Measurements from ENCODE around the gene TGFB1. TPM values are rescaled to one million over a fixed set of nuclear protein-coding genes. Genes with fewer than 3 reads are reported as not detected.

TGFB1 gene
- total RNA-seq, 1 donor from 2014 or later: 3.4 TPM

DNA sequence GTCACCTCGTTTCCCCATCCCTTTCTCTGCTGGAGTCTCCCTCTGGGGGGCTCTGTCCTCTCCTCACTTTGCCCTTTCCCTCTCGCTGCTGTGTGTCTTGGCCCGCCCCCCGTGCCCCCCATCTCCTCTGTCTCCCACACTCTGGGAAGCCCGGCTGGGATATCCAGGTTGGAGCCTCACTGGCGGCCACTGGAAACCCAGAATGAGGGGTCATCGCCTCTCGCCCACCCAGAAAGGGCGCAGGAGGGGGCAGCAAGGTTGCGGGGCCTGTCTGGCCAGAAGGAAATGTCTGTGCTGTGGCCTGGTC is 28.1 kb downstream of the TGFB1 start:
- Mint-ChIP-seq H3K4me1 (ENCODE audit: unreplicated experiment) (peaks cover 48% of the 10 kb centered on the region), H3K4me3 (peak overlapping the region; percentile 80), H3K9me3 (no peaks in the 10 kb centered on the region), H3K36me3 (no peaks in the 10 kb centered on the region), H3K27ac (no peak overlapping the region), H3K27me3 (peaks cover 31% of the 10 kb centered on the region)
- no peak for DNase-seq (ENCODE audit: extremely low spot score, unreplicated experiment)
- TF ChIP-seq, protein P1, sequence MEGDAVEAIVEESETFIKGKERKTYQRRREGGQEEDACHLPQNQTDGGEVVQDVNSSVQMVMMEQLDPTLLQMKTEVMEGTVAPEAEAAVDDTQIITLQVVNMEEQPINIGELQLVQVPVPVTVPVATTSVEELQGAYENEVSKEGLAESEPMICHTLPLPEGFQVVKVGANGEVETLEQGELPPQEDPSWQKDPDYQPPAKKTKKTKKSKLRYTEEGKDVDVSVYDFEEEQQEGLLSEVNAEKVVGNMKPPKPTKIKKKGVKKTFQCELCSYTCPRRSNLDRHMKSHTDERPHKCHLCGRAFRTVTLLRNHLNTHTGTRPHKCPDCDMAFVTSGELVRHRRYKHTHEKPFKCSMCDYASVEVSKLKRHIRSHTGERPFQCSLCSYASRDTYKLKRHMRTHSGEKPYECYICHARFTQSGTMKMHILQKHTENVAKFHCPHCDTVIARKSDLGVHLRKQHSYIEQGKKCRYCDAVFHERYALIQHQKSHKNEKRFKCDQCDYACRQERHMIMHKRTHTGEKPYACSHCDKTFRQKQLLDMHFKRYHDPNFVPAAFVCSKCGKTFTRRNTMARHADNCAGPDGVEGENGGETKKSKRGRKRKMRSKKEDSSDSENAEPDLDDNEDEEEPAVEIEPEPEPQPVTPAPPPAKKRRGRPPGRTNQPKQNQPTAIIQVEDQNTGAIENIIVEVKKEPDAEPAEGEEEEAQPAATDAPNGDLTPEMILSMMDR (conservative IDR thresholded peaks at IDR 0.05): no peak

DNA sequence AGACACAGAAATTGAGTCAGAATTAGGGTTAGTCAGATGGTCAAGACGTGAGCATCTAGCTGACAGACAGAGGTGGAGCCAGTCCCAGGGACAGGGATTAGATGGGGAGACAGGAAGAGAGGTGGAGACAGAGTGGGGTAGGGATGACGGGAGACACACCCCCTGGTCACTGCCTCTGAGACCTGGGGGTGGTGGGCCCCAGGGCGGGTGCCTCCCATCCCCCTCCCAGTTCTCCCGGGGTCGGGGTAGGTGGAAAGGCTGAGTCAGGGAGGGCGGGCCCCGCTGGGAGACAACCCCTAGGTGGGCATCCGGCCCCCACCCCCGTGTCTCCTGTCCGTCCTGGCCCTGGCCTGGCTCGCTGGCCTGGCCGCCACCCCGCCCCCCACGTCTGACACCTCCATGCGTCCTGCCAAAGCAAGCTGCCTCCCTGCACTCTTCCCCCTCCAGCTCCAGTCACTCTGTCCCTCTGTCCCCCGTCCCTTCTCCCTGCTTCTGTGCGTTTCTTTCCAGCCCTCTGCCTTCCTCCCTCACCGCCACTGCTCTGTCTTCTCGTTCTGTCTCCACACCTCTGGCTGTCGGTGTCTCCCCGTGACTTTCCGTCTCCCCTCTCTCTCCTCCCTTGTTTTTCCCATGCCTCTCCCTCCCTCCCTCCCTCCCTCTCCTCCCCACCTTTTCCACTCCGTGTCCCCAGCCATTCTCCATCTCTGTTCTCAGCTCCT is 28.6 kb downstream of the TGFB1 start:
- H3K27me3 Mint-ChIP-seq: peaks cover 31% of the 10 kb centered on the region
- no peaks in the 10 kb centered on the region for H3K36me3 Mint-ChIP-seq
- no peaks in the 10 kb centered on the region for H3K9me3 Mint-ChIP-seq
- peak overlapping the region; percentile 12 for H3K27ac Mint-ChIP-seq
- peak overlapping the region; percentile 80 for H3K4me3 Mint-ChIP-seq
- H3K4me1 Mint-ChIP-seq (ENCODE audit: unreplicated experiment): peaks cover 48% of the 10 kb centered on the region
- no peak for DNase-seq (ENCODE audit: extremely low spot score, unreplicated experiment)
- TF ChIP-seq, protein P1 (conservative IDR thresholded peaks at IDR 0.05): no peak

DNA sequence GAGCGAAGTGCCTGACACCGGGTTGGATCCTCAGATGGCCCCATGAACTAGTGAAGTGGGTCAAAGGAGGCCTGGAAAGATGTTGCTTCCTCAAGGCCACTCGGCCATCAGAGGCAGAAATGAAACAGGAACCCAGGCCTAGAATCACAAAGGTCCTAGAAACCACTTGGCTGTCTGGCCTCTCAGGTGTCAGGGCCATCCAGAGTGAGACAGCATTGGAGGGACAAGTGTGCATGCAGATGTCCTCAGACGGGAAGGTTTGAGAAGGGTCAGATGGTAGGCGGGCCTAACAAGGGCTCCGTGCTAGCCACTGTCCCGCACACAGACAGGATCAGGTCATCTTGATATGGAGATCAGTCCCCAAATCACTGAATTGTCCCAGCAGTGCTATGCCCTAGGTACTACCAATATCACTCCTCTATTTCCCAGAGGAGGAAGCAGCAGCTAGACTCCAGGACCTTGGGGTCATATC is 29.5 kb downstream of the TGFB1 start:
- TF ChIP-seq, protein P1 (conservative IDR thresholded peaks at IDR 0.05): no peak
- Mint-ChIP-seq H3K4me3 (peak overlapping the region; percentile 79), H3K4me1 (ENCODE audit: unreplicated experiment) (peaks cover 48% of the 10 kb centered on the region), H3K9me3 (no peaks in the 10 kb centered on the region), H3K27ac (peak overlapping the region; percentile 12), H3K36me3 (no peaks in the 10 kb centered on the region), H3K27me3 (peaks cover 31% of the 10 kb centered on the region)
- DNase-seq (ENCODE audit: extremely low spot score, unreplicated experiment): no peak

DNA sequence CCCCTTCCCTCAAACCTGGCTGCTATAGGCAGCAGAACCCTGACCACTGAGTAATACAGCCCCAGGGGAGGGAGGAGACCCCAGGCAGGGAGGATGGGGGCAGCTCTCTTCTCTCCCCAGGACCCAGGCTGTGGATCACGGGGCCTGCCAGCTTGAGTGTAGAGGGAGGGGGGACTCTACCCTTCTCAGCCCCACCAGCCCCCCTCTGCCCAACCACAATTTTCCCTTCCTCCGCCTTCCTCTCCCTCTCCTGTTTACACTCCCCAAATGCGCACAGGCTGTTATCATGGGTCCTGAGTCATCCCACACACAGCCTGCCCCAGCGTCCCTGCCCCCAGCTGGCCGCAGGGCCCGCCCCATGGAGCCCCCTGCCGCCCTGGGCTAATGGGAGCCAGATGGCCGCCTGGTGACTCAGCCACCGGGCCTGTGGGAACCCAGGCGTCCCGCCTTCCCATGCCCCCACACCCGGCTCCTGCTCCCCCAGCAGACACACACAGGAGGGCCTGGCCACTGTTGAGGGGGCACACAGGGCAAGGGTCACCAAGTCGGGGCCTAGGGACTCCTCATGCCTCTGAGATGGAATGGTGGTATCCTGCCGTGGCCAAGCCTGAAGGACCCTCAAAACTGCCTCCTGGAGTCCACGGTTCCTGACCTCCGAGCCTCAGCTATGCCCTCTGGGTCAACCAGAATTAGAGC is 30.1 kb downstream of the TGFB1 start:
- Mint-ChIP-seq H3K4me3 (peak overlapping the region; percentile 30), H3K36me3 (no peaks in the 10 kb centered on the region), H3K4me1 (ENCODE audit: unreplicated experiment) (peaks cover 44% of the 10 kb centered on the region), H3K27me3 (peaks cover 31% of the 10 kb centered on the region), H3K27ac (peak overlapping the region; percentile 57), H3K9me3 (no peaks in the 10 kb centered on the region)
- TF ChIP-seq, protein P1 (conservative IDR thresholded peaks at IDR 0.05): no peak
- no peak for DNase-seq (ENCODE audit: extremely low spot score, unreplicated experiment)

DNA sequence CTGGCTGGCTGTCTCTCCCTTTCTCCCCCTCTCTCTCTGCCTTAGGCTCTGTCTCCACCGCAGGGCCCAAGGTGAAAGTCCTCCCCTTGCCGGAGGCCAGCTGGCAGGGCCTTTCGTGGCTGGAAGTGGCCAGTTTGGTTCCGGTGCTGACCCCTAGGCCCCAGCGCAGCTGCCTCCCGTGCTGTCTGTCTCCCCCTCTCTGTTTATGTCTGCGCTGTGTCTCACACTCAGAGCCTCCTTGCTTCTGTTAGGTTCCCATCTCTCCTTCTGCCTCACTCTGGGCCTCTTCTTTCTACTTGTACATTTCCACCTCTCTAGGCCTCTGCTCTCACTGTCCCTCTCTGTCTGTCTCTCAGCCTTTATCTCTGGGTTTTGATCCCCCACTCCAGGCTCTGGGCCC is 30.7 kb downstream of the TGFB1 start:
- H3K4me1 Mint-ChIP-seq (ENCODE audit: unreplicated experiment): peaks cover 39% of the 10 kb centered on the region

More for the DNA sequence above, 30.7 kb downstream of the TGFB1 start:
- Mint-ChIP-seq H3K27ac (peak overlapping the region; percentile 57), H3K9me3 (no peaks in the 10 kb centered on the region), H3K27me3 (peaks cover 26% of the 10 kb centered on the region), H3K36me3 (no peaks in the 10 kb centered on the region), H3K4me3 (peak overlapping the region; percentile 30)
- TF ChIP-seq, protein P1 (conservative IDR thresholded peaks at IDR 0.05): no peak
- no peak for DNase-seq (ENCODE audit: extremely low spot score, unreplicated experiment)

All from type B pancreatic cell (in vitro differentiated cells).